ENCODE measurements around the gene RASGRP4.

GRCh38 chr19:38425222-38425809, 703 bp downstream of the RASGRP4 start:
- TF ChIP-seq, protein P1, sequence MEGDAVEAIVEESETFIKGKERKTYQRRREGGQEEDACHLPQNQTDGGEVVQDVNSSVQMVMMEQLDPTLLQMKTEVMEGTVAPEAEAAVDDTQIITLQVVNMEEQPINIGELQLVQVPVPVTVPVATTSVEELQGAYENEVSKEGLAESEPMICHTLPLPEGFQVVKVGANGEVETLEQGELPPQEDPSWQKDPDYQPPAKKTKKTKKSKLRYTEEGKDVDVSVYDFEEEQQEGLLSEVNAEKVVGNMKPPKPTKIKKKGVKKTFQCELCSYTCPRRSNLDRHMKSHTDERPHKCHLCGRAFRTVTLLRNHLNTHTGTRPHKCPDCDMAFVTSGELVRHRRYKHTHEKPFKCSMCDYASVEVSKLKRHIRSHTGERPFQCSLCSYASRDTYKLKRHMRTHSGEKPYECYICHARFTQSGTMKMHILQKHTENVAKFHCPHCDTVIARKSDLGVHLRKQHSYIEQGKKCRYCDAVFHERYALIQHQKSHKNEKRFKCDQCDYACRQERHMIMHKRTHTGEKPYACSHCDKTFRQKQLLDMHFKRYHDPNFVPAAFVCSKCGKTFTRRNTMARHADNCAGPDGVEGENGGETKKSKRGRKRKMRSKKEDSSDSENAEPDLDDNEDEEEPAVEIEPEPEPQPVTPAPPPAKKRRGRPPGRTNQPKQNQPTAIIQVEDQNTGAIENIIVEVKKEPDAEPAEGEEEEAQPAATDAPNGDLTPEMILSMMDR (IDR thresholded peaks at IDR 0.05) = no peak
- TF ChIP-seq POLR2A (IDR thresholded peaks at IDR 0.05; ENCODE audit: low read length) (no peak), RFX5 (IDR thresholded peaks at IDR 0.05) (no peak), ZFP36 (IDR thresholded peaks at IDR 0.05; ENCODE audit: borderline replicate concordance, partially characterized antibody) (peak; percentile 50), POLR2AphosphoS2 (conservative IDR thresholded peaks at IDR 0.05; ENCODE audit: low read length) (no peak), RCOR1 (IDR thresholded peaks at IDR 0.05; ENCODE audit: low read depth, low read length) (no peak), EP300 (IDR thresholded peaks at IDR 0.05) (no peak), MYC (IDR thresholded peaks at IDR 0.05; ENCODE audit: borderline replicate concordance, low read length) (no peak), JUN (IDR thresholded peaks at IDR 0.05) (no peak), E2F6 (IDR thresholded peaks at IDR 0.05; ENCODE audit: borderline replicate concordance, low read depth) (no peak), RAD21 (conservative IDR thresholded peaks at IDR 0.05 in 1 of 2, IDR thresholded peaks at IDR 0.05 in 1 of 2) (no peak), BHLHE40 (IDR thresholded peaks at IDR 0.05; ENCODE audit: low read depth, low read length) (no peak)
- TF ChIP-seq, protein P2, sequence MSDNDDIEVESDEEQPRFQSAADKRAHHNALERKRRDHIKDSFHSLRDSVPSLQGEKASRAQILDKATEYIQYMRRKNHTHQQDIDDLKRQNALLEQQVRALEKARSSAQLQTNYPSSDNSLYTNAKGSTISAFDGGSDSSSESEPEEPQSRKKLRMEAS (IDR thresholded peaks at IDR 0.05) = no peak
- TF ChIP-seq, protein P3, sequence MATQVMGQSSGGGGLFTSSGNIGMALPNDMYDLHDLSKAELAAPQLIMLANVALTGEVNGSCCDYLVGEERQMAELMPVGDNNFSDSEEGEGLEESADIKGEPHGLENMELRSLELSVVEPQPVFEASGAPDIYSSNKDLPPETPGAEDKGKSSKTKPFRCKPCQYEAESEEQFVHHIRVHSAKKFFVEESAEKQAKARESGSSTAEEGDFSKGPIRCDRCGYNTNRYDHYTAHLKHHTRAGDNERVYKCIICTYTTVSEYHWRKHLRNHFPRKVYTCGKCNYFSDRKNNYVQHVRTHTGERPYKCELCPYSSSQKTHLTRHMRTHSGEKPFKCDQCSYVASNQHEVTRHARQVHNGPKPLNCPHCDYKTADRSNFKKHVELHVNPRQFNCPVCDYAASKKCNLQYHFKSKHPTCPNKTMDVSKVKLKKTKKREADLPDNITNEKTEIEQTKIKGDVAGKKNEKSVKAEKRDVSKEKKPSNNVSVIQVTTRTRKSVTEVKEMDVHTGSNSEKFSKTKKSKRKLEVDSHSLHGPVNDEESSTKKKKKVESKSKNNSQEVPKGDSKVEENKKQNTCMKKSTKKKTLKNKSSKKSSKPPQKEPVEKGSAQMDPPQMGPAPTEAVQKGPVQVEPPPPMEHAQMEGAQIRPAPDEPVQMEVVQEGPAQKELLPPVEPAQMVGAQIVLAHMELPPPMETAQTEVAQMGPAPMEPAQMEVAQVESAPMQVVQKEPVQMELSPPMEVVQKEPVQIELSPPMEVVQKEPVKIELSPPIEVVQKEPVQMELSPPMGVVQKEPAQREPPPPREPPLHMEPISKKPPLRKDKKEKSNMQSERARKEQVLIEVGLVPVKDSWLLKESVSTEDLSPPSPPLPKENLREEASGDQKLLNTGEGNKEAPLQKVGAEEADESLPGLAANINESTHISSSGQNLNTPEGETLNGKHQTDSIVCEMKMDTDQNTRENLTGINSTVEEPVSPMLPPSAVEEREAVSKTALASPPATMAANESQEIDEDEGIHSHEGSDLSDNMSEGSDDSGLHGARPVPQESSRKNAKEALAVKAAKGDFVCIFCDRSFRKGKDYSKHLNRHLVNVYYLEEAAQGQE (IDR thresholded peaks at IDR 0.05) = no peak

Measured in A549 (cell line).